A549 (cell line): ENCODE data around the gene RSPH9. TPM values are rescaled to one million over a fixed set of nuclear protein-coding genes. Genes with fewer than 3 reads are reported as not detected.

Source experiments
- ATAC-seq, 2 experiments: fragments of 200-7000 bp in 1 of 2; fragments of >200 bp in 1 of 2; cut with Nextera tagmentation in 1 of 2; cut with Tn5 transposase in 1 of 2; 3 replicates each; pipeline versions ENCODE4 v1.8.0 to v1.9.1; 2018 to 2020; ENCODE audit warnings: mild to moderate bottlenecking in 1 of 2, moderate library complexity in 1 of 2
- CTCF ChIA-PET: fragments of 300-600 bp; sonication (Branson Sonifier 250); formaldehyde crosslinking; extraction: SDS; loops from one replicate; lab custom pipeline; 2021; ENCODE audit warnings: antibody characterized with exemption, inconsistent platforms; lab: Yijun Ruan, JAX
- POLR2A ChIA-PET: fragments of 350-600 bp; formaldehyde crosslinking; extraction: SDS; loops from one replicate; lab custom pipeline; 2021; ENCODE audit warnings: antibody characterized with exemption, inconsistent platforms; lab: Yijun Ruan, JAX
- DNase-seq, 2 experiments: peaks; one replicate each; pipeline versions ENCODE4 v3.0.0 to v3.0.0-alpha.2; 2011 to 2016; ENCODE audit warnings: low read depth in 1 of 2, low spot score in 1 of 2
- FAIRE-seq: peaks from 2 replicates; lab custom pipeline; 2011; peaks lifted over from hg19 to GRCh38; lab: Jason Lieb, UNC
- H3K27ac ChIP-seq, 2 experiments: fragments of >200 bp; sonication (Bioruptor Twin); formaldehyde crosslinking; 3 replicates each; pipeline ENCODE4 v1.5.1; 2016 to 2017
- H3K4me1 ChIP-seq: fragments of >200 bp; sonication (Bioruptor Twin); formaldehyde crosslinking; 3 replicates; pipeline ENCODE4 v1.6.1; 2016
- H3K4me2 ChIP-seq: fragments of >200 bp; sonication (Bioruptor Twin); formaldehyde crosslinking; 3 replicates; pipeline ENCODE4 v1.6.1; 2016
- H3K4me3 ChIP-seq: fragments of >200 bp; sonication (Bioruptor Twin); formaldehyde crosslinking; 3 replicates; pipeline ENCODE4 v1.5.1; 2016
- H3K9me3 ChIP-seq: fragments of >200 bp; sonication (Bioruptor Twin); formaldehyde crosslinking; 3 replicates; pipeline ENCODE4 v1.6.1; 2016
- BHLHE40 ChIP-seq: IDR thresholded peaks from 2 replicates; pipeline ENCODE4 v1.6.1; 2012; ENCODE audit warnings: low read depth, low read length, inconsistent platforms
- CEBPB ChIP-seq, 2 experiments: fragments of >200 bp in 1 of 2; sonication (Bioruptor Twin) in 1 of 2; formaldehyde crosslinking in 1 of 2; IDR thresholded peaks; 2 replicates each; pipeline ENCODE4 v1.6.1; 2012 to 2016
- CHD2 ChIP-seq: fragments of 150-350 bp; IDR thresholded peaks from 2 replicates; pipeline ENCODE4 v1.6.1; 2014; ENCODE audit warnings: low read length; ENCODE audit not compliant: partially characterized antibody
- ESRRA ChIP-seq: fragments of 150-350 bp; IDR thresholded peaks from 2 replicates; pipeline ENCODE4 v1.6.1; 2014; ENCODE audit warnings: mild to moderate bottlenecking, low read length, borderline replicate concordance
- HEYL ChIP-seq: fragments of 250-450 bp; sonication (Bioruptor Pico); IDR thresholded peaks from 2 replicates; pipeline ENCODE4 v1.8.0; 2021; ENCODE audit warnings: mild to moderate bottlenecking, moderate library complexity
- HOXB13 ChIP-seq: fragments of 250-450 bp; sonication (Bioruptor Pico); IDR thresholded peaks from 2 replicates; pipeline ENCODE4 v1.5.0; 2020; ENCODE audit warnings: low read depth, mild to moderate bottlenecking, moderate library complexity
- MAZ ChIP-seq: fragments of 150-350 bp; IDR thresholded peaks from 2 replicates; pipeline ENCODE4 v1.6.1; 2014; ENCODE audit warnings: antibody characterized with exemption, low read depth, low read length, borderline replicate concordance
- MYC ChIP-seq: IDR thresholded peaks from 2 replicates; pipeline ENCODE4 v1.6.1; 2012; ENCODE audit warnings: mild to moderate bottlenecking, inconsistent platforms, low read length, improper control_type of control experiment, borderline replicate concordance
- NFE2L2 ChIP-seq: fragments of 150-350 bp; conservative IDR thresholded peaks from 2 replicates; pipeline ENCODE4 v1.6.1; 2014; ENCODE audit warnings: low read length
- RARB ChIP-seq: fragments of 250-450 bp; sonication (Bioruptor Pico); IDR thresholded peaks from 2 replicates; pipeline ENCODE4 v1.8.0; 2021; ENCODE audit warnings: mild to moderate bottlenecking, moderate library complexity
- RFX5 ChIP-seq: fragments of 450-650 bp; IDR thresholded peaks from 2 replicates; pipeline ENCODE4 v1.7.1; 2014; ENCODE audit warnings: antibody characterized with exemption, mild to moderate bottlenecking, moderate library complexity
- RNF2 ChIP-seq: fragments of 200-600 bp; sonication (generic); IDR thresholded peaks from 2 replicates; pipeline ENCODE4 v1.6.1; 2016; ENCODE audit warnings: low read depth, mild to moderate bottlenecking, antibody characterized with exemption, moderate library complexity, borderline replicate concordance
- SREBF2 ChIP-seq: fragments of 450-650 bp; IDR thresholded peaks from 2 replicates; pipeline ENCODE4 v1.6.1; 2014; ENCODE audit warnings: mild to moderate bottlenecking, moderate library complexity
- TFCP2L1 ChIP-seq: fragments of 250-450 bp; sonication (Bioruptor Pico); IDR thresholded peaks from 2 replicates; pipeline ENCODE4 v1.5.0; 2021; ENCODE audit warnings: mild to moderate bottlenecking
- TP53 ChIP-seq: fragments of 250-450 bp; sonication (Bioruptor Pico); IDR thresholded peaks from 2 replicates; pipeline ENCODE4 v1.5.0; 2021; ENCODE audit warnings: mild to moderate bottlenecking, moderate library complexity
- ZC3H11A ChIP-seq: fragments of 450-650 bp; IDR thresholded peaks from 2 replicates; pipeline ENCODE4 v1.6.1; 2014; ENCODE audit warnings: antibody characterized with exemption, mild to moderate bottlenecking
- ZNF302 ChIP-seq: fragments of 250-450 bp; sonication (Bioruptor Pico); IDR thresholded peaks from 2 replicates; pipeline ENCODE4 v1.9.0; 2021; ENCODE audit warnings: inconsistent platforms, mild to moderate bottlenecking, moderate library complexity
- WGBS: methylation state at CpG from one replicate; pipeline ENCODE4 v1.1.6; 2017; ENCODE audit errors: missing lambda C conversion rate; 5-methylcytosine and 5-hydroxymethylcytosine counted together
- polyA plus RNA-seq, 4 experiments: library from polyadenylated mRNA; depleted of rRNA in 3 of 4; stranded (reverse); fragments of >200 nt; fragmentation: RNase III in 1 of 4; extraction: RNeasy Plus Mini Kit Qiagen cat#74134 plus additional on column Dnase treatment in 1 of 4; gene quantifications; 2 replicates in 3 of 4; 3 replicates in 1 of 4; pipeline ENCODE4 v1.2.3, GENCODE V29; 2011 to 2017
- TF ChIP-seq, protein P1 (sequence below): fragments of >200 bp; sonication (Bioruptor Twin); formaldehyde crosslinking; IDR thresholded peaks from 3 replicates; pipeline ENCODE4 v1.5.1; 2016
- TF ChIP-seq, protein P2 (sequence below): fragments of 150-350 bp; IDR thresholded peaks from 2 replicates; pipeline ENCODE4 v1.6.1; 2014; ENCODE audit warnings: low read depth, mild to moderate bottlenecking, low read length

RSPH9 gene
- polyA plus RNA-seq, 2 of the 4 experiments (the other 2 are of a cell fraction): 0.14 to 0.18 TPM

- H3K27ac ChIP-seq: no peak overlapping the region
- POLR2A ChIA-PET: no interaction called here
- 92% methylated on average over 10 of the region's 10 CpGs for WGBS
- FAIRE-seq (no peak), DNase-seq (no peak), ATAC-seq (no peak)
- no peak for TF ChIP-seq RARB (CRISPR knock-in tag)
- no peak for TF ChIP-seq ZC3H11A
- no peak for TF ChIP-seq MAZ
- no peak for TF ChIP-seq BHLHE40
- no peak for TF ChIP-seq HOXB13 (CRISPR knock-in tag)
- TF ChIP-seq CHD2: no peak
- TF ChIP-seq TP53: no peak
- no peak for TF ChIP-seq RFX5
- TF ChIP-seq ESRRA: no peak
- TF ChIP-seq TFCP2L1 (CRISPR knock-in tag): no peak
- TF ChIP-seq RNF2: no peak
- no peak for TF ChIP-seq ZNF302 (CRISPR knock-in tag)
- no peak for TF ChIP-seq HEYL (CRISPR knock-in tag)
- TF ChIP-seq CEBPB (IDR thresholded peaks at IDR 0.05): no peak
- H3K4me2 ChIP-seq: no peak overlapping the region
- no peak overlapping the region for H3K4me3 ChIP-seq
- H3K4me1 ChIP-seq: peaks cover 11% of the 10 kb centered on the region
- CTCF ChIA-PET: interaction anchor here (3.3 to 5.3 kb wide), 2 partner anchors 9 to 14 kb away, joined by 11 to 29 read pairs; no protein-coding TSS in a partner anchor
- no peaks in the 10 kb centered on the region for H3K9me3 ChIP-seq
Measured at GRCh38 chr6:43622541-43622940, 22.3 kb upstream of the RSPH9 start.

GRCh38 chr6:43623880-43624785 lies 20.7 kb upstream of the RSPH9 start:
- DNase-seq (no peak), ATAC-seq (no peak), FAIRE-seq (no peak)
- H3K4me3 ChIP-seq: no peak overlapping the region
- ChIA-PET POLR2A (no interaction called here), CTCF (interaction anchor here (1.0 to 3.5 kb wide), 4 partner anchors 11 to 16 kb away, joined by 3 to 21 read pairs (median 7); no protein-coding TSS in a partner anchor)
- no peaks in the 10 kb centered on the region for H3K9me3 ChIP-seq
- no peak overlapping the region for H3K27ac ChIP-seq
- TF ChIP-seq MYC (no peak), NFE2L2 (no peak)
- TF ChIP-seq, protein P1, sequence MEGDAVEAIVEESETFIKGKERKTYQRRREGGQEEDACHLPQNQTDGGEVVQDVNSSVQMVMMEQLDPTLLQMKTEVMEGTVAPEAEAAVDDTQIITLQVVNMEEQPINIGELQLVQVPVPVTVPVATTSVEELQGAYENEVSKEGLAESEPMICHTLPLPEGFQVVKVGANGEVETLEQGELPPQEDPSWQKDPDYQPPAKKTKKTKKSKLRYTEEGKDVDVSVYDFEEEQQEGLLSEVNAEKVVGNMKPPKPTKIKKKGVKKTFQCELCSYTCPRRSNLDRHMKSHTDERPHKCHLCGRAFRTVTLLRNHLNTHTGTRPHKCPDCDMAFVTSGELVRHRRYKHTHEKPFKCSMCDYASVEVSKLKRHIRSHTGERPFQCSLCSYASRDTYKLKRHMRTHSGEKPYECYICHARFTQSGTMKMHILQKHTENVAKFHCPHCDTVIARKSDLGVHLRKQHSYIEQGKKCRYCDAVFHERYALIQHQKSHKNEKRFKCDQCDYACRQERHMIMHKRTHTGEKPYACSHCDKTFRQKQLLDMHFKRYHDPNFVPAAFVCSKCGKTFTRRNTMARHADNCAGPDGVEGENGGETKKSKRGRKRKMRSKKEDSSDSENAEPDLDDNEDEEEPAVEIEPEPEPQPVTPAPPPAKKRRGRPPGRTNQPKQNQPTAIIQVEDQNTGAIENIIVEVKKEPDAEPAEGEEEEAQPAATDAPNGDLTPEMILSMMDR: no peak
- 93% methylated on average over 6 of the region's 12 CpGs for WGBS
- peaks cover 17% of the 10 kb centered on the region for H3K4me1 ChIP-seq
- H3K4me2 ChIP-seq: no peak overlapping the region

DNA sequence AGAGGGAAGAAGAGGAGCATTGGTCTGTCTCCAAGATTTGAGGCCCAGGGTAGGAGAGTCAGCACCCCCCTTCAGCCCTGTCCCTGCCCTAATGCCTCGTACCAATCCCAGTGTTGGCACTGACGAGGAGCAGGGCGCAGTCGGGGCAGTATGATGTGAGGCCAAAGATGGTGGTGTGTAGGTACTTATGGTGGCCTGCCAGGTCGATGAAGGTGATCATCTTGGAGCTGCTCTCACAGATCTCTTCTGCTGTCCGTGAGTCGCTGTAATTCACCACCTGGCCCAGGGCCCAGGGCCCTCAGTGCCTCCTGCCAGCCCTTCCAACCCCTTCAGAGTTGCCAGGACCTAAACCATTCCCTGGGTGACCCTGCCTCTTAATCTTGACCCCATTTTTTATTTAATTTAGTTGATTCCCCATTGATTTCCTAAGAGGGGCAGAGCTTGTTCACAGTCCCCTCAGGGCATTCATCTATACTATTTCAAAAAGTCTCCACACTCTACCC lies 20.0 kb upstream of the RSPH9 start:
- H3K4me2 ChIP-seq: no peak overlapping the region
- POLR2A ChIA-PET: no interaction called here
- peaks cover 17% of the 10 kb centered on the region for H3K4me1 ChIP-seq
- FAIRE-seq (no peak), ATAC-seq (no peak)
- H3K27ac ChIP-seq: no peak overlapping the region
- WGBS: 92% methylated on average over 7 of the region's 7 CpGs
- no peak overlapping the region for H3K4me3 ChIP-seq
- H3K9me3 ChIP-seq: no peaks in the 10 kb centered on the region
- no peak for TF ChIP-seq SREBF2
- no peak for TF ChIP-seq RARB (CRISPR knock-in tag)
- TF ChIP-seq, protein P2, sequence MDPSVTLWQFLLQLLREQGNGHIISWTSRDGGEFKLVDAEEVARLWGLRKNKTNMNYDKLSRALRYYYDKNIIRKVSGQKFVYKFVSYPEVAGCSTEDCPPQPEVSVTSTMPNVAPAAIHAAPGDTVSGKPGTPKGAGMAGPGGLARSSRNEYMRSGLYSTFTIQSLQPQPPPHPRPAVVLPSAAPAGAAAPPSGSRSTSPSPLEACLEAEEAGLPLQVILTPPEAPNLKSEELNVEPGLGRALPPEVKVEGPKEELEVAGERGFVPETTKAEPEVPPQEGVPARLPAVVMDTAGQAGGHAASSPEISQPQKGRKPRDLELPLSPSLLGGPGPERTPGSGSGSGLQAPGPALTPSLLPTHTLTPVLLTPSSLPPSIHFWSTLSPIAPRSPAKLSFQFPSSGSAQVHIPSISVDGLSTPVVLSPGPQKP: no peak
- TF ChIP-seq TP53: no peak
- TF ChIP-seq, all 56 proteins: peak for 0
- CTCF ChIA-PET: interaction anchor here (1.0 to 3.5 kb wide), 3 partner anchors 12 to 17 kb away, joined by 3 to 21 read pairs (median 11); no protein-coding TSS in a partner anchor
- DNase-seq: no peak
